ENCODE results near the gene FGFRL1. TPM values are rescaled to one million over a fixed set of nuclear protein-coding genes. Genes with fewer than 3 reads are reported as not detected.

FGFRL1 gene
- total RNA-seq, 1 experiment from 2014 or later: 16.4 TPM

GRCh38 chr4:1038948-1039492 is 27.6 kb downstream of the FGFRL1 start:
- peak; percentile 10 for DNase-seq (ENCODE audit: low read depth)

GRCh38 chr4:1039493-1040343 is 28.3 kb downstream of the FGFRL1 start:
- DNase-seq (ENCODE audit: low read depth): peak; percentile 32

- no peak for DNase-seq (ENCODE audit: low read depth)
Observed at GRCh38 chr4:1040344-1041146, 29.1 kb downstream of the FGFRL1 start.

- no peak for DNase-seq (ENCODE audit: low read depth)
Observed at GRCh38 chr4:1041147-1041935, 29.9 kb downstream of the FGFRL1 start.

- DNase-seq (ENCODE audit: low read depth): no peak
Observed at GRCh38 chr4:1041936-1042330, 30.5 kb downstream of the FGFRL1 start.

GRCh38 chr4:1042352-1043055 is 31.1 kb downstream of the FGFRL1 start:
- no peak for DNase-seq (ENCODE audit: low read depth)

GRCh38 chr4:1043162-1043561 is 31.7 kb downstream of the FGFRL1 start:
- no peak for DNase-seq (ENCODE audit: low read depth)

GRCh38 chr4:1043651-1044468 is 32.4 kb downstream of the FGFRL1 start:
- peak; percentile 99 for DNase-seq (ENCODE audit: low read depth)

- DNase-seq (ENCODE audit: low read depth): no peak
Observed at GRCh38 chr4:1044469-1045192, 33.2 kb downstream of the FGFRL1 start.

GRCh38 chr4:1045193-1045594 is 33.8 kb downstream of the FGFRL1 start:
- no peak for DNase-seq (ENCODE audit: low read depth)

- DNase-seq (ENCODE audit: low read depth): no peak
Observed at GRCh38 chr4:1045595-1046201, 34.3 kb downstream of the FGFRL1 start.

GRCh38 chr4:1046581-1047011 is 35.2 kb downstream of the FGFRL1 start:
- peak; percentile 57 for DNase-seq (ENCODE audit: low read depth)

GRCh38 chr4:1047106-1047975 is 35.9 kb downstream of the FGFRL1 start:
- no peak for DNase-seq (ENCODE audit: low read depth)

GRCh38 chr4:1047976-1048772 is 36.7 kb downstream of the FGFRL1 start:
- no peak for DNase-seq (ENCODE audit: low read depth)

GRCh38 chr4:1048773-1049590 is 37.6 kb downstream of the FGFRL1 start:
- no peak for DNase-seq (ENCODE audit: low read depth)

GRCh38 chr4:1049591-1049905 is 38.1 kb downstream of the FGFRL1 start:
- no peak for DNase-seq (ENCODE audit: low read depth)
